ENCODE measurements around the gene FBXW12. TPM values are rescaled to one million over a fixed set of nuclear protein-coding genes. Genes with fewer than 3 reads are reported as not detected.
A peak's percentile ranks its signal among the peaks of the same experiment; 100 is the strongest.

FBXW12 gene
- total and polyA plus RNA-seq, 2 donors (not counting 3 experiments of a cell fraction or from before 2014, with no cell fraction given): not detected

DNA sequence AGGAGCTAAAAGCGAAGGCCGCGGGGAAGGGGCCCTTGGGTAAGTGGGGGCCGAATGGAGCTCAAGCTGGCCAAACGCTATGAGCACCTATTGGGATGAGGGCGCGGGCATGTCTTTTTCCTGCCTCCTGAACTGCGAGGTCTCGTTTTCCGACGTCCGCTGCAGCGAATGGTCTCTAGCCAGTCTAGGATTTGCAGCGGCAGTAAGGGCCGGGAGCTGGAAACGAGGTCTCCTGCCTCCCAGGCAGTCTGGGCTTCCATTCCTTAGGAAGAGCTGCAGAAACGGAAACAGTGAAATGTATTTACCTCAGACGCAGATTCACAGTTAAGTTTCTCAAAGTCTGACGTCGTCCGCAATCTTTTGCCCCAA, 68.6 kb downstream of the FBXW12 start:
- POLR2A ChIA-PET: interaction anchor here (1.1 kb wide), 1 partner anchor 12 kb away, joined by 5 read pairs; no protein-coding TSS in a partner anchor
- H3K4me2 ChIP-seq (ENCODE audit: insufficient read depth, low read length): peak overlapping the region; percentile 78
- CTCF ChIA-PET: interaction anchor here (0.7 to 2.3 kb wide), 11 partner anchors 8 to 246 kb away, joined by 3 to 35 read pairs (median 5); no protein-coding TSS in a partner anchor
- peaks cover 16% of the 10 kb centered on the region for H3K4me1 ChIP-seq (ENCODE audit: control insufficient read depth, extremely low read depth, insufficient read depth, low read length)
- intact Hi-C loops (cut with micrococcal nuclease) (loop anchor here (1.0 to 2.0 kb wide), 3 partner anchors 25 to 108 kb away; partner anchors contain the start of gene SHISA5), dilution Hi-C loops (cut with MboI; ENCODE audit: extremely low pct_ligation_motif_present, low sequenced_read_pairs) (no loop called here)
- H3K9me1 ChIP-seq (replicated peaks; ENCODE audit: control insufficient read depth, extremely low read depth, insufficient read depth, low read length): no peaks in the 10 kb centered on the region
- BruUV-seq (replicated peaks): no TSS peak
- no peak overlapping the region for H2AFZ ChIP-seq (ENCODE audit: low read depth, low read length)
- peak; percentile 55 for DNase-seq (ENCODE audit: low read depth, low spot score)
- no peaks in the 10 kb centered on the region for H4K20me1 ChIP-seq (replicated peaks; ENCODE audit: control insufficient read depth, extremely low read depth, insufficient read depth, low read length)
- no peaks in the 10 kb centered on the region for H3K9me3 ChIP-seq (replicated peaks; ENCODE audit: control insufficient read depth, insufficient read depth, low read length)
- H3K79me2 ChIP-seq (ENCODE audit: control insufficient read depth, insufficient read depth, low read length): peaks cover 26% of the 10 kb centered on the region
- no peaks in the 10 kb centered on the region for H3K27me3 ChIP-seq (ENCODE audit: control insufficient read depth in 2 of 2, insufficient read depth in 2 of 2, low read length in 2 of 2)
- peak overlapping the region; percentile 73 to 91 (median 77) for H3K4me3 ChIP-seq (replicated peaks in 1 of 3; ENCODE audit: insufficient read depth in 1 of 3, low read depth in 1 of 3, low read length in 3 of 3)
- TF ChIP-seq POLR2A (IDR thresholded peaks at IDR 0.05; ENCODE audit: low read depth, low read length) (no peak), GATA2 (IDR thresholded peaks at IDR 0.05; ENCODE audit: insufficient read depth, insufficient read length, low read depth, low read length) (no peak), MYC (IDR thresholded peaks at IDR 0.05; ENCODE audit: low read depth, low read length) (no peak), JUN (IDR thresholded peaks at IDR 0.05; ENCODE audit: borderline replicate concordance, insufficient read depth, insufficient read length, low read depth) (no peak), POLR2AphosphoS5 (IDR thresholded peaks at IDR 0.05; ENCODE audit: insufficient read depth, low read depth, low read length) (no peak), EZH2 (IDR thresholded peaks at IDR 0.05; ENCODE audit: borderline replicate concordance, low read depth, low read length, severe bottlenecking) (no peak), FOS (IDR thresholded peaks at IDR 0.05; ENCODE audit: borderline replicate concordance, insufficient read depth, low read length) (no peak)
- TF ChIP-seq, protein P1, sequence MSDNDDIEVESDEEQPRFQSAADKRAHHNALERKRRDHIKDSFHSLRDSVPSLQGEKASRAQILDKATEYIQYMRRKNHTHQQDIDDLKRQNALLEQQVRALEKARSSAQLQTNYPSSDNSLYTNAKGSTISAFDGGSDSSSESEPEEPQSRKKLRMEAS (IDR thresholded peaks at IDR 0.05; ENCODE audit: insufficient read depth, insufficient read length): no peak
- TF ChIP-seq, protein P2, sequence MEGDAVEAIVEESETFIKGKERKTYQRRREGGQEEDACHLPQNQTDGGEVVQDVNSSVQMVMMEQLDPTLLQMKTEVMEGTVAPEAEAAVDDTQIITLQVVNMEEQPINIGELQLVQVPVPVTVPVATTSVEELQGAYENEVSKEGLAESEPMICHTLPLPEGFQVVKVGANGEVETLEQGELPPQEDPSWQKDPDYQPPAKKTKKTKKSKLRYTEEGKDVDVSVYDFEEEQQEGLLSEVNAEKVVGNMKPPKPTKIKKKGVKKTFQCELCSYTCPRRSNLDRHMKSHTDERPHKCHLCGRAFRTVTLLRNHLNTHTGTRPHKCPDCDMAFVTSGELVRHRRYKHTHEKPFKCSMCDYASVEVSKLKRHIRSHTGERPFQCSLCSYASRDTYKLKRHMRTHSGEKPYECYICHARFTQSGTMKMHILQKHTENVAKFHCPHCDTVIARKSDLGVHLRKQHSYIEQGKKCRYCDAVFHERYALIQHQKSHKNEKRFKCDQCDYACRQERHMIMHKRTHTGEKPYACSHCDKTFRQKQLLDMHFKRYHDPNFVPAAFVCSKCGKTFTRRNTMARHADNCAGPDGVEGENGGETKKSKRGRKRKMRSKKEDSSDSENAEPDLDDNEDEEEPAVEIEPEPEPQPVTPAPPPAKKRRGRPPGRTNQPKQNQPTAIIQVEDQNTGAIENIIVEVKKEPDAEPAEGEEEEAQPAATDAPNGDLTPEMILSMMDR (IDR thresholded peaks at IDR 0.05; ENCODE audit: extremely low read depth in 1 of 2, insufficient read depth in 1 of 2, low read depth in 1 of 2, low read length in 2 of 2): no peak
- peak; percentile 67 for FAIRE-seq
- H3K36me3 ChIP-seq (ENCODE audit: control insufficient read depth in 2 of 2, extremely low read depth in 1 of 2, insufficient read depth in 2 of 2, low read length in 2 of 2): peaks cover 8% of the 10 kb centered on the region in 2 experiments
- H3K9ac ChIP-seq (replicated peaks; ENCODE audit: extremely low read depth, insufficient read depth, low read length): peak overlapping the region; percentile 89
- H3K27ac ChIP-seq (ENCODE audit: insufficient read depth, low read depth, low read length): peak overlapping the region; percentile 79
